Body of pancreas (tissue), 4 donors: Measurements from ENCODE around the gene WDFY4. TPM values are rescaled to one million over a fixed set of nuclear protein-coding genes. Genes with fewer than 3 reads are reported as not detected.

Experiments
- ATAC-seq: fragments of 150-250 bp; one replicate; pipeline ENCODE4 v1.9.1; 2016
- DNase-seq, 4 donors: peaks; one replicate each; pipeline ENCODE4 v3.0.0-alpha.2; 2019
- H3K27ac ChIP-seq, 4 donors: fragments of 200-600 bp; sonication (generic); 1 replicate in 3 of 4; 2 replicates in 1 of 4; pipeline versions ENCODE4 v1.5.1 to v1.6.1; 2016 to 2019; ENCODE audit warnings: mild to moderate bottlenecking in 1 of 4, mixed read lengths in 1 of 4, moderate library complexity in 1 of 4
- H3K27me3 ChIP-seq, 2 donors: fragments of 200-600 bp; sonication (generic); one replicate each; pipeline ENCODE4 v1.6.0; 2016; ENCODE audit warnings: mild to moderate bottlenecking in 1 of 2
- H3K36me3 ChIP-seq, 2 donors: fragments of 200-600 bp; sonication (generic); replicated peaks in 1 of 2; 2 replicates each; pipeline ENCODE4 v1.5.1; 2016; ENCODE audit warnings: low read depth in 2 of 2; ENCODE audit not compliant: insufficient read depth in 1 of 2
- H3K4me1 ChIP-seq: fragments of 200-600 bp; sonication (generic); one replicate; pipeline ENCODE4 v1.6.0; 2016
- H3K4me3 ChIP-seq, 2 donors: fragments of 200-600 bp; sonication (generic); 1 replicate in 1 of 2; 2 replicates in 1 of 2; pipeline ENCODE4 v1.5.1; 2016 to 2019
- H3K9me3 ChIP-seq, 3 donors: fragments of 200-600 bp; sonication (generic); 1 replicate in 2 of 3; 2 replicates in 1 of 3; pipeline ENCODE4 v1.5.1; 2016
- CTCF ChIP-seq, 7 experiments: fragments of 450-650 bp in 4 of 7; fragments of 200-600 bp in 3 of 7; sonication (generic) in 3 of 7; IDR thresholded peaks; one replicate each; pipeline ENCODE4 v1.5.1; 2016 to 2019; ENCODE audit warnings: antibody characterized with exemption in 7 of 7
- POLR2A ChIP-seq, 3 donors: fragments of 450-650 bp; IDR thresholded peaks; one replicate each; pipeline ENCODE4 v1.6.1; 2016; ENCODE audit warnings: antibody characterized with exemption in 3 of 3, mild to moderate bottlenecking in 2 of 3
- WGBS, 2 donors: methylation state at CpG; one replicate each; pipeline ENCODE4 v1.1.5; 2017; 5-methylcytosine and 5-hydroxymethylcytosine counted together
- intact Hi-C: fragments of 100-400 bp; cut with DNase I; formaldehyde crosslinking; loops from one replicate; pipeline ENCODE4 v1.15.1; 2023
- microRNA-seq, 2 donors: library from miRNA; unstranded; fragments of <30 nt; microRNA quantifications; one replicate each; pipeline ENCODE4, GENCODE V29; 2016; ENCODE audit warnings: borderline number of aligned reads in 2 of 2, borderline replicate concordance in 2 of 2
- small RNA-seq: library from RNA; depleted of rRNA; stranded (forward); fragments of <200 nt; gene quantifications from one replicate; pipeline ENCODE3, GENCODE V24; 2016
- total RNA-seq, 2 donors: library from RNA; depleted of rRNA; stranded (reverse); fragments of >200 nt; gene quantifications; one replicate each; pipeline ENCODE4 v1.1.0, GENCODE V29; 2016

The WDFY4 gene
- total RNA-seq, 2 donors from 2014 or later: 0.66 to 2.3 TPM

DNA sequence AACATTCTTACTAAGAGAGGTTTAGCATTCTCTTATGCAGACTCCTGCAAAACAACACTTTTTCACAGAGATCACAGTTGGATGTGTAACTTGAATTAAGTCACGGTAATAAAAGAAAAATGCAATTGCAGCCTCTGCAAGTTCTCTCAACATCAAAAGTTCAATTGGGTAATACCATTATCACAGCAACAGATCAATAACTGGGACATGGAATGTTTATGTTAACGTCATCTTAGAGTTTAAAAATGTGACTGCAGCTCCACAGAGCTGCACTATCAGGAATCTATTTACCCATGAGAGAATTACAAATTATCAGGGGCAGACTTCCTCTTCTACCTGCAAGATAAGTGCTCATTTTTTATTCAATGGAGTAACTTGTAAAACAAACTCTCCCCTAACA lies 344.0 kb downstream of the WDFY4 start:
- no peak for DNase-seq
- H3K27me3 ChIP-seq: no peaks in the 10 kb centered on the region
- no peaks in the 10 kb centered on the region for H3K9me3 ChIP-seq
- no peak overlapping the region for H3K4me3 ChIP-seq
- ATAC-seq: no peak
- H3K4me1 ChIP-seq: no peaks in the 10 kb centered on the region
- 35 to 36% methylated on average over 2 of the region's 2 CpGs for WGBS, 2 donors
- TF ChIP-seq POLR2A (IDR thresholded peaks at IDR 0.05) (no peak), CTCF (IDR thresholded peaks at IDR 0.05) (no peak)
- H3K27ac ChIP-seq: no peak overlapping the region
- H3K36me3 ChIP-seq: no peaks in the 10 kb centered on the region
- intact Hi-C loops: no loop called here

GRCh38 chr10:49029666-49030065 lies 345.0 kb downstream of the WDFY4 start:
- Histone ChIP-seq H3K9me3 (no peaks in the 10 kb centered on the region), H3K27ac (no peak overlapping the region), H3K4me1 (no peaks in the 10 kb centered on the region), H3K4me3 (no peak overlapping the region), H3K36me3 (no peaks in the 10 kb centered on the region), H3K27me3 (no peaks in the 10 kb centered on the region)
- WGBS, 2 donors: 60 to 92% methylated on average over 1 of the region's 1 CpG
- no peak for DNase-seq
- no peak for ATAC-seq
- intact Hi-C loops: no loop called here
- TF ChIP-seq POLR2A (IDR thresholded peaks at IDR 0.05): no peak
- TF ChIP-seq CTCF (IDR thresholded peaks at IDR 0.05): no peak

Small RNA genes within 50 kb of the gene (microRNA-seq; reads per million reads assigned to microRNA genes)
- gene MIR4294: 0 reads per million in 2 donors

Small RNA genes within 50 kb of the gene (small RNA-seq; reads per million reads assigned to genes)
- not detected for gene MIR4294

Other genes with a start within 250 kb of the WDFY4 start
- 1 to 10 TPM; 1.6 to 4.6 TPM for gene ARHGAP22, start 79.8 kb upstream of the WDFY4 start, total RNA-seq